ENCODE measurements around the gene STKLD1. TPM values are rescaled to one million over a fixed set of nuclear protein-coding genes. Genes with fewer than 3 reads are reported as not detected.

Gene STKLD1
- total RNA-seq, 2 donors from 2014 or later = 0.90 TPM; not detected in 1

GRCh38 chr9:133351526-133351907 lies 24.6 kb upstream of the STKLD1 start:
- Histone ChIP-seq H3K27ac (no peak overlapping the region), H3K4me3 (no peak overlapping the region), H3K9me3 (no peaks in the 10 kb centered on the region), H3K27me3 (no peaks in the 10 kb centered on the region), H3K4me1 (peaks cover 0 to 35% of the 10 kb centered on the region in 2 donors), H3K36me3 (peaks cover 44% of the 10 kb centered on the region)
- TF ChIP-seq, protein P1, sequence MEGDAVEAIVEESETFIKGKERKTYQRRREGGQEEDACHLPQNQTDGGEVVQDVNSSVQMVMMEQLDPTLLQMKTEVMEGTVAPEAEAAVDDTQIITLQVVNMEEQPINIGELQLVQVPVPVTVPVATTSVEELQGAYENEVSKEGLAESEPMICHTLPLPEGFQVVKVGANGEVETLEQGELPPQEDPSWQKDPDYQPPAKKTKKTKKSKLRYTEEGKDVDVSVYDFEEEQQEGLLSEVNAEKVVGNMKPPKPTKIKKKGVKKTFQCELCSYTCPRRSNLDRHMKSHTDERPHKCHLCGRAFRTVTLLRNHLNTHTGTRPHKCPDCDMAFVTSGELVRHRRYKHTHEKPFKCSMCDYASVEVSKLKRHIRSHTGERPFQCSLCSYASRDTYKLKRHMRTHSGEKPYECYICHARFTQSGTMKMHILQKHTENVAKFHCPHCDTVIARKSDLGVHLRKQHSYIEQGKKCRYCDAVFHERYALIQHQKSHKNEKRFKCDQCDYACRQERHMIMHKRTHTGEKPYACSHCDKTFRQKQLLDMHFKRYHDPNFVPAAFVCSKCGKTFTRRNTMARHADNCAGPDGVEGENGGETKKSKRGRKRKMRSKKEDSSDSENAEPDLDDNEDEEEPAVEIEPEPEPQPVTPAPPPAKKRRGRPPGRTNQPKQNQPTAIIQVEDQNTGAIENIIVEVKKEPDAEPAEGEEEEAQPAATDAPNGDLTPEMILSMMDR (IDR thresholded peaks at IDR 0.05) = no peak
- DNase-seq (ENCODE audit: low spot score) = no peak

DNA sequence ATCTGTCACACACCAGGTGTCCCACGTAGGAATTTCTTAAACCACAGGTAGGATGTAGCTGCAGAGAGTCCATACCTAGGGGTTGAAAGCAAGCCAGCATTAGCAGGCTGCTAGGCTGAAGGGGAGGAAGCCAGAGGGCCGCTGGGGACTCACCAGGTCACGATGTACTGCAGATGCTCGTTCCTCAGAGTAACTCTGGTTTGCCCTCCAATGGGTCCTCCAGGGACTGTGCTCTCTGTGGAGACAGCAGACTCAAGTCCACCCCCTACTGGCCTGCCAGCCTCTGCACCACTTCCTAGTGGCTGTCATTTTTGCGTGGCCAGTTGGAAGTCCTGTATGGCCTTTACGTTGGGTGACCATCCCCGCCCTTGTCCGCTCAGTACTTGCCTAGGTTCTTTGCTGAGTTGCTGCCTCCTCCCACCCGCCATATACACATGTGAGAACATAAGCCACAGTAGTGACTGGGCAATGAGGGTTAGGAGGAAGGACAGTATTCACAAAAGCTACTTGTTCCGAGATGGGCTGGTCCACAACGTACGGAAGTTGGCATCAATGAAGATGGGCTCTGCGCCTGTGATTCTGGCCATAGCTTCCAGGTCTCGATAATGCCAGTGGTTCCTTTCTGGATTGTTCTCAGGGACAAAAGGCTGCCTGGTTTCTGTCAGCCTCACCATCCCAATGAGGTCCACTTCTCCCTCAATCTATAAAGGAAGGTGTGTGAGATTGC lies 24.1 kb upstream of the STKLD1 start:
- Histone ChIP-seq H3K4me3 (no peak overlapping the region), H3K9me3 (no peaks in the 10 kb centered on the region), H3K27ac (no peak overlapping the region), H3K4me1 (peaks cover 0 to 34% of the 10 kb centered on the region in 2 donors), H3K36me3 (peaks cover 44% of the 10 kb centered on the region), H3K27me3 (no peaks in the 10 kb centered on the region)
- DNase-seq (ENCODE audit: low spot score) = no peak
- TF ChIP-seq, protein P1 (IDR thresholded peaks at IDR 0.05) = peak; percentile 17 to 31

DNA sequence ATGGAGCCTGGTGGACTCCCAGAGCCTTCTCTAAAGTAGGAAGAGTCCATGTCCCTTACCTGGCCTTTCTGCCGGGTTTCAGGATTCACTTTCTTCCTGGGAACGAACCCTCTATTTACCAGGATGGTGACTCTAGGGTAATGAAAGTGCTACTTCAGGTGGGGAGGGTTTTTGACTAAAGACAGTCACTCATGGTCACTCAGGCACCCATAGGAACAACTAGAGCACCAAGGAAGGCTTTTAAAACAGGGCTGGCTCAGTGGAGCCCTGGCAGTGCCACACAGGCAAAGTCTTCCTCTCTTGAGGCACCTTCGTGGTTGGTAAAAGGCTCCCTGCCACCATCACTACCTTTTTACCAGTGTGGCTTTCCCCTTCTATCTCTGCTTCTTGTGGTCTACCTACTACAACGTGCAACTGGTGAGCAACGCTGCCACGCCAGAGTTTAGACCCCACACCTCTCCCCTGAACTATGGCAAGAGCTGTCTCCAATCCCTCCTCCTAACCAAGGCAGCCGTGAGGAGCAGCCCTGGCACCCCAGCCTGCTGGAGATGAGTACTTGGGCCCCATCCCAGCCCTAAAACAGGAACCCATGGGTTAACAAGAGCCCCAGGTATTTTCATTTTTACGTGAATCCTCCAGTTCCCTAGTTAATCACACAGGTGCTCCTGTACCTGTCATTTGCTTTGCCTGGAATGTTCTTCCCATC lies 23.4 kb upstream of the STKLD1 start:
- H3K27ac ChIP-seq = no peak overlapping the region
- TF ChIP-seq, protein P1 (IDR thresholded peaks at IDR 0.05) = no peak
- H3K27me3 ChIP-seq = no peaks in the 10 kb centered on the region
- H3K36me3 ChIP-seq = peaks cover 44% of the 10 kb centered on the region
- H3K4me1 ChIP-seq = peaks cover 0 to 36% of the 10 kb centered on the region in 2 donors
- no peak overlapping the region for H3K4me3 ChIP-seq
- H3K9me3 ChIP-seq = no peaks in the 10 kb centered on the region
- no peak for DNase-seq (ENCODE audit: low spot score)

- H3K36me3 ChIP-seq = peaks cover 44% of the 10 kb centered on the region
- DNase-seq (ENCODE audit: low spot score) = no peak
- TF ChIP-seq, protein P1 (IDR thresholded peaks at IDR 0.05) = no peak
- peaks cover 0 to 38% of the 10 kb centered on the region in 2 donors for H3K4me1 ChIP-seq
- no peaks in the 10 kb centered on the region for H3K27me3 ChIP-seq
- no peak overlapping the region for H3K27ac ChIP-seq
- no peaks in the 10 kb centered on the region for H3K9me3 ChIP-seq
- no peak overlapping the region for H3K4me3 ChIP-seq
These were observed 22.6 kb upstream of the STKLD1 start for GRCh38 chr9:133353548-133353947.

DNA sequence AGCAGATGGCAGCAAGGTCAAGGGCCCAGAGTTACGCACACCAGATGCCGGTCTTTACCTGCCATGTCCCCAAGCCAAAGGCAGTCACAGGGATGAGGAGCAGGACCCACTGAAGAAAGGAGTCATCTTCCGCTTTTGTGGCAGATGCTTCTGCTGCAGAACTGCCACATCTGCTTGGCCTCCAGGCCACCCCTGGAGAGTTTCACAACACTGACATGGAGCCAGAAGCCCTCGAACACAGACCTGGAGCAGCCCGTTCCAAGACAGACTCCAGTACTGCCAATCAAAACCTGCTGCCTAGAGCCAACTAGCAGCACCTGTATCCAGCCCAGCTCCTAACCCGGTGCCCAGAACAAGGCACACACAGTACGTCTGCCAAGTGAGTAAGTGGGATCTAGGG lies 21.4 kb upstream of the STKLD1 start:
- DNase-seq (ENCODE audit: low spot score) = no peak
- no peak overlapping the region for H3K27ac ChIP-seq
- H3K27me3 ChIP-seq = no peaks in the 10 kb centered on the region
- H3K4me1 ChIP-seq = peaks cover 0 to 27% of the 10 kb centered on the region in 2 donors
- no peaks in the 10 kb centered on the region for H3K9me3 ChIP-seq
- TF ChIP-seq, protein P1 (IDR thresholded peaks at IDR 0.05) = no peak
- H3K36me3 ChIP-seq = peaks cover 44% of the 10 kb centered on the region
- no peak overlapping the region for H3K4me3 ChIP-seq
